Measurements from ENCODE around the gene KRTAP5-5. TPM values are rescaled to one million over a fixed set of nuclear protein-coding genes. Genes with fewer than 3 reads are reported as not detected.

KRTAP5-5 gene
- total and polyA plus RNA-seq, 12 donors: not detected

DNA sequence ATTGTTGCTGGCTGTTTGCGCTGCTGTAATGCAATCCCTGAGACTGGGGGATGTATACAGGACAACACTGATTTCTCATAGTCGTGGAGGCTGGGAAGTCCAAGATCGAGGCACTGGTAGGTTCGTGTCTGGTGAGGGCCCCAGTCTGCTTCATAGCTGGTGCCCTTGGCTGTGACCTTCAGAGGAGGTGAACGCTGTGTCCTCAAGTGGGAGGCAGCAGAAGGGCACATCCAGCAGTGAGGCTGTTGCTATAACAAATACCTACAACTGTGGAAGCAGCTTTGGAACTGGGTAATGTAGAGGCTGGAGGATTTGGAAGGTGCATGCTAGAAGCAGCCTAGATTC lies 21.3 kb downstream of the KRTAP5-5 start:
- whole genome bisulfite sequencing, 2 donors: 71 to 73% methylated on average over 5 of the region's 5 CpGs
- no peak overlapping the region for H3K4me3 ChIP-seq
- no peak for DNase-seq
- TF ChIP-seq, protein P1, sequence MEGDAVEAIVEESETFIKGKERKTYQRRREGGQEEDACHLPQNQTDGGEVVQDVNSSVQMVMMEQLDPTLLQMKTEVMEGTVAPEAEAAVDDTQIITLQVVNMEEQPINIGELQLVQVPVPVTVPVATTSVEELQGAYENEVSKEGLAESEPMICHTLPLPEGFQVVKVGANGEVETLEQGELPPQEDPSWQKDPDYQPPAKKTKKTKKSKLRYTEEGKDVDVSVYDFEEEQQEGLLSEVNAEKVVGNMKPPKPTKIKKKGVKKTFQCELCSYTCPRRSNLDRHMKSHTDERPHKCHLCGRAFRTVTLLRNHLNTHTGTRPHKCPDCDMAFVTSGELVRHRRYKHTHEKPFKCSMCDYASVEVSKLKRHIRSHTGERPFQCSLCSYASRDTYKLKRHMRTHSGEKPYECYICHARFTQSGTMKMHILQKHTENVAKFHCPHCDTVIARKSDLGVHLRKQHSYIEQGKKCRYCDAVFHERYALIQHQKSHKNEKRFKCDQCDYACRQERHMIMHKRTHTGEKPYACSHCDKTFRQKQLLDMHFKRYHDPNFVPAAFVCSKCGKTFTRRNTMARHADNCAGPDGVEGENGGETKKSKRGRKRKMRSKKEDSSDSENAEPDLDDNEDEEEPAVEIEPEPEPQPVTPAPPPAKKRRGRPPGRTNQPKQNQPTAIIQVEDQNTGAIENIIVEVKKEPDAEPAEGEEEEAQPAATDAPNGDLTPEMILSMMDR (IDR thresholded peaks at IDR 0.05): no peak
- H3K27ac ChIP-seq: no peak overlapping the region
- H3K27me3 ChIP-seq: peaks cover 0 to 25% (median 8%) of the 10 kb centered on the region in 7 donors
- ATAC-seq: no peak
- no peaks in the 10 kb centered on the region for H3K36me3 ChIP-seq
- H3K4me1 ChIP-seq: peaks cover 0 to 6% (median 4%) of the 10 kb centered on the region in 9 donors
- no peaks in the 10 kb centered on the region for H3K9me3 ChIP-seq
- intact Hi-C loops (cut with DNase I): loop anchor here in 8 of 10 donors (5.0 to 10.0 kb wide), 5 partner anchors 41 to 506 kb away; partner anchors contain the start of gene SYT8 (in 4 of the 8)

DNA sequence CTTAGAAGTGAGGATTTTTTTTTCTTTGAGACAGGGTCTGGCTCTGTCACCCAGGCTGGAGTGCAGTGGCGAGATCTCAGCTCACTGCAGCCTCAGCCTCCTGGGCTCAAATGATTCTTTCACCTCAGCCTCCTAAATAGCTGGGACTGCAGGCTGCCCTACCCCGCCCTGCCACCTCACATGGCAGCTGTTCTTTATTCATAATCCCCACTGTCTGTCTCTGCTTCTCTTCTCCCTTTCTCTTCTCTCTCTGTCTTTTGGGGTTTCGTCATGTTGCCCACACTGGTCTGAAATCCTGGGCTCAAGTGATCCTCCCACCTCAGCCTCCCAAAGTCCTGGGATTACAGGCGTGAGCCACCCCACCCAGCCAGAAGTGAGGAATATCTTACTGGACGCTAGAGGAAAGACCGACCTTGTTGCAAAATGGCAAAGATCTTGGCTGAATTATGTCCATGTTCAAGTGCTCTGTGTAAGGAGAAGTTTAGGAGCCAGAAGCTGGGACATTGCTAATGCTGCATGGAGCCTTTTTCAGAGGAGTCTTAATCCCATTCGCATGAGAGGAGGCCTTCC lies 21.9 kb downstream of the KRTAP5-5 start:
- no peaks in the 10 kb centered on the region for H3K9me3 ChIP-seq
- H3K4me3 ChIP-seq: no peak overlapping the region
- H3K27ac ChIP-seq: no peak overlapping the region
- H3K27me3 ChIP-seq: peaks cover 0 to 31% (median 11%) of the 10 kb centered on the region in 7 donors
- intact Hi-C loops (cut with DNase I): loop anchor here in 8 of 10 donors (5.0 to 10.0 kb wide), 5 partner anchors 41 to 506 kb away; partner anchors contain the start of gene SYT8 (in 4 of the 8)
- TF ChIP-seq, protein P1 (IDR thresholded peaks at IDR 0.05): no peak
- peaks cover 0 to 6% (median 4%) of the 10 kb centered on the region in 9 donors for H3K4me1 ChIP-seq
- H3K36me3 ChIP-seq: no peaks in the 10 kb centered on the region
- ATAC-seq (no peak), DNase-seq (no peak)
- 92 to 93% methylated on average over 7 of the region's 7 CpGs for WGBS, 2 donors

DNA sequence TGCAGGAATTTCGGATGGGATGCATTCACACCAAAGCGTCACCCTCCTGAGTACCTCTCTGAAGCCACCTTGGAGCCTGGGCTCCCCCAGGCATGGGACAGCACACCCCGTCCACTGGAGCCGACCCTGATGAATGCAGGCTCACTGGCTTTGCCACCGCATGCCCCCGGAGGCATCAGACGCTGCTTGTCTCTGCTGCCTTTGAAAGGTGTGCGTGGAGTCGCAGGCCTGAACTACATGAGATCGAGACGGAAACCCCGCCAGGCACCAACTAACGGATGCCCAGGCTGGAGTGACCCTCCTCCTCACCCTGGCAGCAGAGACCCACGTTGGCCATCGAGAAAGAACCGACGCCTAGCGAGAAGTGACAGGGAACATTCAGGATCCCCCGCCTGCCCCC lies 22.5 kb downstream of the KRTAP5-5 start:
- Histone ChIP-seq H3K9me3 (no peaks in the 10 kb centered on the region), H3K36me3 (no peaks in the 10 kb centered on the region), H3K27me3 (peaks cover 0 to 31% (median 11%) of the 10 kb centered on the region in 7 donors), H3K27ac (no peak overlapping the region), H3K4me3 (no peak overlapping the region), H3K4me1 (peaks cover 0 to 6% (median 4%) of the 10 kb centered on the region in 9 donors)
- DNase-seq: no peak
- TF ChIP-seq, protein P1 (IDR thresholded peaks at IDR 0.05): no peak
- ATAC-seq: no peak
- intact Hi-C loops (cut with DNase I): loop anchor here in 9 of 10 donors (1.0 to 10.0 kb wide), 8 partner anchors 40 to 505 kb away; partner anchors contain the start of gene SYT8 (in 4 of the 9)
- 81 to 84% methylated on average over 19 of the region's 19 CpGs for WGBS, 2 donors

DNA sequence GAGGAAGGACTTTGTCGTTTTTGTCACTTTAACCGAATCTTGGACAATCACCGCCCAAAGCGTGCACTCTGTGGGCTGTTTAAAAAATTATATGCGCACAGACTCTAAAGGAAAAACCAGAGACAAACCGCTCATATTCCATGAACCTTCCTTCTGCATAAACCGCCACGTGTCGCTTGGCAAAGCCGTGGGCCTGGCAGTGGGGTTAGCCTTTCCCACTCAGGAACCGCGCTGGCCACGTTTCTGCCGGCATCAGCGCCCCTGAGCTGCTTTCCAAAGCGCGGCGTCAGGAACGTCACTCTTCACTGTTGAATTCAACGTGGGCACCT lies 22.8 kb downstream of the KRTAP5-5 start:
- intact Hi-C loops (cut with DNase I): loop anchor here in 9 of 10 donors (1.0 to 10.0 kb wide), 8 partner anchors 40 to 505 kb away; partner anchors contain the start of gene SYT8 (in 4 of the 9)
- no peaks in the 10 kb centered on the region for H3K36me3 ChIP-seq
- H3K27ac ChIP-seq: no peak overlapping the region
- peaks cover 0 to 31% (median 11%) of the 10 kb centered on the region in 7 donors for H3K27me3 ChIP-seq
- H3K9me3 ChIP-seq: no peaks in the 10 kb centered on the region
- H3K4me1 ChIP-seq: peaks cover 0 to 6% (median 4%) of the 10 kb centered on the region in 9 donors
- H3K4me3 ChIP-seq: no peak overlapping the region
- TF ChIP-seq, protein P1 (IDR thresholded peaks at IDR 0.05): no peak
- ATAC-seq (peak in 1 of 8 donors; percentile 18), DNase-seq (no peak)
- 53 to 54% methylated on average over 20 of the region's 20 CpGs for WGBS, 2 donors
